ENCODE measurements around the gene TMEM248.
"Not testable (repeated sequence)": the region's sequence is repeated elsewhere in the genome, so short reads cannot be mapped to it uniquely, and the experiment has no call there.

GRCh38 chr7:66994691-66995049 lies 73.6 kb downstream of the TMEM248 start:
- peak; percentile 29 for TF ChIP-seq CTCF (IDR thresholded peaks at IDR 0.05; ENCODE audit: insufficient read depth, low read depth, low read length)
- not testable (repeated sequence) for TF ChIP-seq EZH2 (IDR thresholded peaks at IDR 0.05; ENCODE audit: insufficient read depth, low read length)

Measured in astrocyte (in vitro differentiated cells and primary cell).